H1 (cell line): ENCODE measurements around the gene CYTH1. TPM values are rescaled to one million over a fixed set of nuclear protein-coding genes. Genes with fewer than 3 reads are reported as not detected.

ENCODE experiments used
- CTCF ChIA-PET: fragments of 300-600 bp; sonication (Branson Sonifier 250); formaldehyde crosslinking; loops from one replicate; lab custom pipeline; 2021; ENCODE audit not compliant: partially characterized antibody; lab: Charles Lee
- POLR2A ChIA-PET: fragments of 300-600 bp; sonication (Branson Sonifier 250); formaldehyde crosslinking; loops from one replicate; lab custom pipeline; 2021; ENCODE audit warnings: inconsistent platforms; ENCODE audit not compliant: partially characterized antibody; lab: Charles Lee
- DNase-seq, 2 experiments: peaks; one replicate each; pipeline versions ENCODE4 v3.0.0 to v3.0.0-alpha.2; 2010 to 2022; ENCODE audit warnings: low spot score in 2 of 2, low read depth in 1 of 2, mixed read lengths in 1 of 2
- FAIRE-seq: peaks from 2 replicates; lab custom pipeline; 2011; peaks lifted over from hg19 to GRCh38; lab: Jason Lieb, UNC
- H2AFZ ChIP-seq: 2 replicates; pipeline ENCODE4 v1.8.1; 2012; ENCODE audit warnings: low read length, inconsistent platforms
- H2AK5ac ChIP-seq: 2 replicates; pipeline ENCODE4 v1.6.1; 2013; ENCODE audit warnings: low read depth, low read length
- H2BK120ac ChIP-seq: replicated peaks from 2 replicates; pipeline ENCODE3; 2013; ENCODE audit warnings: low read depth, low read length, inconsistent platforms
- H2BK12ac ChIP-seq: 2 replicates; pipeline ENCODE4 v1.6.1; 2013; ENCODE audit warnings: low read depth, low read length
- H2BK15ac ChIP-seq: 2 replicates; pipeline ENCODE4 v1.6.1; 2013; ENCODE audit warnings: low read length
- H2BK20ac ChIP-seq: 2 replicates; pipeline ENCODE4 v1.6.1; 2013; ENCODE audit warnings: low read length
- H2BK5ac ChIP-seq: 2 replicates; pipeline ENCODE4 v1.6.1; 2013; ENCODE audit warnings: low read depth, low read length
- H3K14ac ChIP-seq: 2 replicates; pipeline ENCODE4 v1.6.1; 2013; ENCODE audit warnings: inconsistent platforms; ENCODE audit not compliant: insufficient read length
- H3K18ac ChIP-seq: 2 replicates; pipeline ENCODE4 v1.6.1; 2013; ENCODE audit warnings: low read length; ENCODE audit errors: extremely low read depth
- H3K23ac ChIP-seq: 2 replicates; pipeline ENCODE4 v1.6.1; 2013; ENCODE audit warnings: inconsistent platforms; ENCODE audit not compliant: insufficient read length
- H3K23me2 ChIP-seq: 2 replicates; pipeline ENCODE4 v1.6.1; 2013; ENCODE audit warnings: low read depth, low read length
- H3K27ac ChIP-seq: 2 replicates; pipeline ENCODE4 v1.6.1; 2011; ENCODE audit warnings: low read depth, low read length, inconsistent platforms
- H3K27me3 ChIP-seq, 4 experiments: replicated peaks in 1 of 4; 1 replicate in 1 of 4; 2 replicates in 3 of 4; pipeline versions ENCODE4 v1.6.1 to v1.8.1; 2011 to 2013; ENCODE audit warnings: low read length in 3 of 4, mild to moderate bottlenecking in 3 of 4, inconsistent platforms in 2 of 4, mixed read lengths in 2 of 4, moderate library complexity in 1 of 4; ENCODE audit not compliant: control insufficient read depth in 3 of 4, insufficient read depth in 3 of 4; ENCODE audit errors: extremely low read depth in 1 of 4
- H3K36me3 ChIP-seq, 4 experiments: 2 replicates each; pipeline versions ENCODE4 v1.6.1 to v1.8.1; 2011 to 2013; ENCODE audit warnings: mild to moderate bottlenecking in 4 of 4, low read length in 3 of 4, moderate library complexity in 2 of 4, control low read depth in 1 of 4, inconsistent platforms in 1 of 4; ENCODE audit not compliant: insufficient read depth in 4 of 4, control insufficient read depth in 2 of 4
- H3K4ac ChIP-seq: replicated peaks from 2 replicates; pipeline ENCODE3; 2013; ENCODE audit warnings: low read length, low read depth, mixed read lengths, inconsistent platforms; ENCODE audit not compliant: insufficient read length
- H3K4me1 ChIP-seq, 4 experiments: replicated peaks in 1 of 4; 1 replicate in 1 of 4; 2 replicates in 3 of 4; pipeline versions ENCODE4 v1.6.1 to v1.8.1; 2011 to 2013; ENCODE audit warnings: low read length in 3 of 4, inconsistent platforms in 2 of 4, mixed read lengths in 1 of 4; ENCODE audit not compliant: insufficient read depth in 4 of 4, control insufficient read depth in 3 of 4
- H3K4me2 ChIP-seq, 2 experiments: 2 replicates each; pipeline versions ENCODE4 v1.6.1 to v1.8.1; 2011 to 2013; ENCODE audit warnings: low read depth in 2 of 2, low read length in 2 of 2, control low read depth in 1 of 2, inconsistent platforms in 1 of 2, mild to moderate bottlenecking in 1 of 2; ENCODE audit not compliant: insufficient read depth in 1 of 2
- H3K4me3 ChIP-seq, 4 experiments: fragments of 200-600, 300-600 bp in 1 of 4; sonication (generic), shearing (Covaris generic), sonication (Bioruptor Twin) in 1 of 4; 2 replicates each; pipeline versions ENCODE4 v1.5.1 to v1.8.1; 2011 to 2016; ENCODE audit warnings: low read length in 4 of 4, low read depth in 3 of 4, control low read depth in 2 of 4, inconsistent platforms in 2 of 4, mild to moderate bottlenecking in 2 of 4, mixed read lengths in 1 of 4, moderate library complexity in 1 of 4; ENCODE audit not compliant: insufficient read depth in 2 of 4; ENCODE audit errors: extremely low read depth in 1 of 4
- H3K56ac ChIP-seq: replicated peaks from 2 replicates; pipeline ENCODE3; 2013; ENCODE audit warnings: low read depth, mild to moderate bottlenecking, mixed read lengths, low read length, inconsistent platforms; ENCODE audit not compliant: insufficient read length
- H3K79me1 ChIP-seq: 2 replicates; pipeline ENCODE4 v1.6.1; 2013; ENCODE audit warnings: low read depth, low read length, control low read depth
- H3K79me2 ChIP-seq, 2 experiments: 2 replicates each; pipeline versions ENCODE4 v1.6.1 to v1.8.1; 2012 to 2013; ENCODE audit warnings: low read length in 2 of 2, mild to moderate bottlenecking in 2 of 2, inconsistent platforms in 1 of 2; ENCODE audit not compliant: insufficient read depth in 2 of 2, control insufficient read depth in 1 of 2
- H3K9ac ChIP-seq, 4 experiments: replicated peaks in 1 of 4; 1 replicate in 1 of 4; 2 replicates in 3 of 4; pipeline versions ENCODE4 v1.6.1 to v1.8.1; 2011 to 2013; ENCODE audit warnings: low read depth in 3 of 4, low read length in 3 of 4, control low read depth in 2 of 4, mild to moderate bottlenecking in 2 of 4, moderate library complexity in 2 of 4, inconsistent platforms in 1 of 4; ENCODE audit errors: extremely low read depth in 1 of 4
- H3K9me3 ChIP-seq, 2 experiments: 2 replicates each; pipeline versions ENCODE4 v1.6.1 to v1.8.1; 2012 to 2013; ENCODE audit warnings: mild to moderate bottlenecking in 2 of 2, moderate library complexity in 2 of 2, control low read depth in 1 of 2, inconsistent platforms in 1 of 2, low read depth in 1 of 2, low read length in 1 of 2, mixed read lengths in 1 of 2; ENCODE audit not compliant: insufficient read depth in 2 of 2
- H4K20me1 ChIP-seq, 2 experiments: replicated peaks in 1 of 2; 2 replicates each; pipeline versions ENCODE3 to v1.8.1; 2011 to 2013; ENCODE audit warnings: inconsistent platforms in 2 of 2, low read length in 2 of 2, mild to moderate bottlenecking in 1 of 2; ENCODE audit not compliant: insufficient read depth in 2 of 2, control insufficient read depth in 1 of 2
- H4K5ac ChIP-seq: 2 replicates; pipeline ENCODE4 v1.6.1; 2013; ENCODE audit warnings: low read length, low read depth, mixed read lengths, inconsistent platforms; ENCODE audit not compliant: insufficient read length
- H4K8ac ChIP-seq: 2 replicates; pipeline ENCODE4 v1.8.0; 2013; ENCODE audit warnings: mild to moderate bottlenecking, moderate library complexity, low read length, inconsistent platforms; ENCODE audit not compliant: insufficient read depth; ENCODE audit errors: extremely low read depth
- H4K91ac ChIP-seq: replicated peaks from 2 replicates; pipeline ENCODE3; 2013; ENCODE audit warnings: low read length, mixed read lengths, inconsistent platforms; ENCODE audit not compliant: insufficient read length
- CHD1 ChIP-seq: IDR thresholded peaks from 2 replicates; pipeline ENCODE4 v1.6.1; 2012; ENCODE audit warnings: low read depth, low read length, improper control_type of control experiment
- KDM4A ChIP-seq: IDR thresholded peaks from one replicate; pipeline ENCODE4 v1.7.1; 2012; ENCODE audit warnings: low read depth, mild to moderate bottlenecking, moderate library complexity, low read length, inconsistent platforms; ENCODE audit not compliant: severe bottlenecking
- NANOG ChIP-seq: IDR thresholded peaks from 2 replicates; pipeline ENCODE4 v1.6.1; 2011; ENCODE audit warnings: low read length, low read depth, mild to moderate bottlenecking, inconsistent platforms; ENCODE audit not compliant: insufficient read depth, poor library complexity, severe bottlenecking
- SP4 ChIP-seq: IDR thresholded peaks from 2 replicates; pipeline ENCODE4 v1.6.1; 2012; ENCODE audit warnings: low read length, inconsistent platforms
- WGBS, 2 experiments: shearing (Covaris generic) in 1 of 2; methylation state at CpG; one replicate each; pipeline versions ENCODE4 v1.1.6 to v1.1.7; 2013 to 2015; ENCODE audit warnings: low lambda C conversion rate in 2 of 2, mixed read lengths in 2 of 2, inconsistent platforms in 1 of 2, low coverage in 1 of 2, missing lambda C conversion rate in 1 of 2; ENCODE audit not compliant: insufficient replicate concordance in 2 of 2, insufficient coverage in 1 of 2, insufficient read length in 1 of 2; ENCODE audit errors: extremely low coverage in 1 of 2, missing lambda C conversion rate in 1 of 2; 5-methylcytosine and 5-hydroxymethylcytosine counted together
- polyA plus RNA-seq, 7 experiments: library from polyadenylated mRNA; depleted of rRNA in 3 of 7; stranded (reverse) in 5 of 7; unstranded in 2 of 7; fragments of >200 nt in 5 of 7; fragments of 200-250 nt in 2 of 7; gene quantifications; 1 replicate in 5 of 7; 2 replicates in 1 of 7; 4 replicates in 1 of 7; pipeline versions ENCODE4 v1.2.1 to v1.2.3, GENCODE V29; 2011 to 2013; ENCODE audit warnings: missing spikeins in 2 of 7, mixed read lengths in 2 of 7
- total RNA-seq: library from RNA; stranded (reverse); fragmentation: NEBNext Ultra II Directional; extraction: Animal tissue kit (Norgen Biotek cat#: 25700); gene quantifications from 2 replicates; pipeline ENCODE4 v1.2.1, GENCODE V29; 2021
- TF ChIP-seq, protein P1 (sequence below): IDR thresholded peaks from 2 replicates; pipeline ENCODE4 v1.6.1; 2012; ENCODE audit warnings: low read length, inconsistent platforms

CYTH1 gene
- total and polyA plus RNA-seq, 2 of the 8 experiments (the other 6 are each of a cell fraction or from before 2014, with no cell fraction given) = 12.8 to 14.8 TPM

- Histone ChIP-seq H2AFZ (no peak overlapping the region), H3K79me2 (no peaks in the 10 kb centered on the region), H3K36me3 (no peaks in the 10 kb centered on the region), H3K4ac (no peak overlapping the region), H4K8ac (no peak overlapping the region), H3K27ac (no peak overlapping the region), H3K56ac (no peak overlapping the region), H2BK20ac (no peak overlapping the region), H3K14ac (no peak overlapping the region), H3K18ac (no peak overlapping the region), H3K9me3 (no peaks in the 10 kb centered on the region), H3K23ac (no peak overlapping the region), H3K4me2 (no peak overlapping the region), H3K9ac (no peak overlapping the region), H3K4me3 (no peak overlapping the region), H4K91ac (no peak overlapping the region), H3K23me2 (no peaks in the 10 kb centered on the region), H2AK5ac (no peak overlapping the region), H3K27me3 (no peaks in the 10 kb centered on the region), H2BK120ac (no peak overlapping the region), H2BK5ac (no peak overlapping the region), H2BK12ac (no peak overlapping the region), H4K20me1 (peaks cover 3 to 6% of the 10 kb centered on the region in 2 experiments), H2BK15ac (no peak overlapping the region), H3K4me1 (no peaks in the 10 kb centered on the region), H3K79me1 (no peaks in the 10 kb centered on the region), H4K5ac (no peak overlapping the region)
- CTCF ChIA-PET = interaction anchor here (0.7 to 7.4 kb wide), 4 partner anchors 16 to 335 kb away, joined by 3 to 92 read pairs (median 4); no protein-coding TSS in a partner anchor
- no peak for DNase-seq
- TF ChIP-seq, protein P1, sequence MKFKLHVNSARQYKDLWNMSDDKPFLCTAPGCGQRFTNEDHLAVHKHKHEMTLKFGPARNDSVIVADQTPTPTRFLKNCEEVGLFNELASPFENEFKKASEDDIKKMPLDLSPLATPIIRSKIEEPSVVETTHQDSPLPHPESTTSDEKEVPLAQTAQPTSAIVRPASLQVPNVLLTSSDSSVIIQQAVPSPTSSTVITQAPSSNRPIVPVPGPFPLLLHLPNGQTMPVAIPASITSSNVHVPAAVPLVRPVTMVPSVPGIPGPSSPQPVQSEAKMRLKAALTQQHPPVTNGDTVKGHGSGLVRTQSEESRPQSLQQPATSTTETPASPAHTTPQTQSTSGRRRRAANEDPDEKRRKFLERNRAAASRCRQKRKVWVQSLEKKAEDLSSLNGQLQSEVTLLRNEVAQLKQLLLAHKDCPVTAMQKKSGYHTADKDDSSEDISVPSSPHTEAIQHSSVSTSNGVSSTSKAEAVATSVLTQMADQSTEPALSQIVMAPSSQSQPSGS = no peak
- TF ChIP-seq NANOG (no peak), KDM4A (no peak), SP4 (no peak), CHD1 (no peak)
- WGBS, 2 experiments = 96% methylated on average over 3 of the region's 3 CpGs; no CpG with 5 or more reads in 1 of the 2 experiments
- no peak for FAIRE-seq
- POLR2A ChIA-PET = no interaction called here
Measured at GRCh38 chr17:78704594-78704993, 77.5 kb downstream of the CYTH1 start.
